Measurements from ENCODE around the gene CFAP77. TPM values are rescaled to one million over a fixed set of nuclear protein-coding genes. Genes with fewer than 3 reads are reported as not detected.
A peak's percentile ranks its signal among the peaks of the same experiment; 100 is the strongest.

The CFAP77 gene
- total and polyA plus RNA-seq, 9 of the 15 experiments (the other 6 are each of a cell fraction or from before 2014, with no cell fraction given) = not detected

GRCh38 chr9:132406554-132407122 lies 3.4 kb upstream of the CFAP77 start, which contains the start of gene TTF1 (continued):
- TF ChIP-seq CHAMP1 (IDR thresholded peaks at IDR 0.05) (no peak), TFAP4 (CRISPR knock-in tag; IDR thresholded peaks at IDR 0.05; ENCODE audit: borderline replicate concordance) (peak; percentile 49), GMEB1 (CRISPR knock-in tag; IDR thresholded peaks at IDR 0.05) (peak; percentile 51; the same call in 1 of the 2 replicates), ATF7 (IDR thresholded peaks at IDR 0.05) (peak; percentile 44), NBN (IDR thresholded peaks at IDR 0.05; ENCODE audit: low read depth) (0 out of 2 replicates have a peak, but pooled peaks have one; percentile 22), E2F4 (CRISPR knock-in tag; IDR thresholded peaks at IDR 0.05; ENCODE audit: low read depth) (0 out of 2 replicates have a peak, but pooled peaks have one; percentile 23), NR2C2 (CRISPR knock-in tag; IDR thresholded peaks at IDR 0.05) (peak; percentile 93), NR2C2 (tag; IDR thresholded peaks at IDR 0.05) (peak; percentile 98), POLR2B (IDR thresholded peaks at IDR 0.05; ENCODE audit: low read depth, partially characterized antibody) (peak; percentile 49), U2AF2 (optimal IDR thresholded peaks at IDR 0.05; ENCODE audit: low read depth, low read length) (no peak), SMAD4 (CRISPR knock-in tag; conservative IDR thresholded peaks at IDR 0.05) (0 out of 2 replicates have a peak, but pooled peaks have one; percentile 13), RFX1 (IDR thresholded peaks at IDR 0.05) (peak; percentile 98), SIN3B (IDR thresholded peaks at IDR 0.05; ENCODE audit: low read depth) (peak; percentile 79), ETS1 (conservative IDR thresholded peaks at IDR 0.05; ENCODE audit: control insufficient read depth, low read depth, low read length) (peak; percentile 84), ELF2 (CRISPR knock-in tag; IDR thresholded peaks at IDR 0.05) (peak; percentile 97), ZNF384 (IDR thresholded peaks at IDR 0.05; ENCODE audit: low read depth, low read length) (no peak), KDM5B (IDR thresholded peaks at IDR 0.05; ENCODE audit: insufficient replicate concordance, low read depth, low read length) (peak; percentile 53), POU5F1 (IDR thresholded peaks at IDR 0.05; ENCODE audit: borderline replicate concordance, low read depth, low read length, partially characterized antibody) (no peak), CXXC5 (CRISPR knock-in tag; IDR thresholded peaks at IDR 0.05) (peak; percentile 67), POLR2A (conservative IDR thresholded peaks at IDR 0.05) (peak; percentile 84), RCOR1 (IDR thresholded peaks at IDR 0.05; ENCODE audit: borderline replicate concordance in 1 of 2, low read depth in 2 of 2, low read length in 2 of 2) (no peak), WHSC1 (IDR thresholded peaks at IDR 0.05; ENCODE audit: low read length) (no peak)

Data from K562 (cell line).